K562 treated with DMSO at 1 percent for 12 hours (cell line): ENCODE results near the gene CIDEA. TPM values are rescaled to one million over a fixed set of nuclear protein-coding genes. Genes with fewer than 3 reads are reported as not detected.

Source experiments
- total RNA-seq: library from RNA; unstranded; fragments of 300-600 nt; gene quantifications from 2 replicates; pipeline ENCODE4 v1.2.3, GENCODE V29; 2022; ENCODE audit not compliant: insufficient read depth

CIDEA gene
- not detected in 2 replicates for total RNA-seq

GRCh38 chr18:12254136-12254819 is at the start of gene CIDEA:
Gene CIDEA, plus strand, starts transcription at chr18:12254361. Its CDS starts 23 bp downstream, at chr18:12254384.

GRCh38 chr18:12307701-12308385 is 53.7 kb downstream of the CIDEA start, which contains the start of gene TUBB6:
Gene TUBB6, plus strand, starts transcription at chr18:12308241. Its CDS starts 52 bp downstream, at chr18:12308293.

Other genes starting within 250 kb of the CIDEA start
- not detected in 2 replicates for gene ANKRD62, start 160.5 kb upstream of the CIDEA start, total RNA-seq
- gene TUBB6, start 53.9 kb downstream of the CIDEA start, total RNA-seq, result 142 and 152 TPM in 2 replicates
- gene AFG3L2, start 122.9 kb downstream of the CIDEA start, total RNA-seq, result 31.4 and 60.3 TPM in 2 replicates
- gene PRELID3A, start 153.6 kb downstream of the CIDEA start, total RNA-seq, result 3.1 and 7.5 TPM in 2 replicates